Left ventricle myocardium inferior (tissue), 1 donor: ENCODE results near the gene PRDM11. TPM values are rescaled to one million over a fixed set of nuclear protein-coding genes. Genes with fewer than 3 reads are reported as not detected.

Experiments
- DNase-seq: peaks from one replicate; pipeline ENCODE4 v3.0.0-alpha.2; 2020
- H3K27ac ChIP-seq: fragments of 200-600 bp; replicated peaks from 2 replicates; pipeline ENCODE4 v1.8.0; 2021
- H3K27me3 ChIP-seq: fragments of 200-600 bp; 2 replicates; pipeline ENCODE4 v1.8.0; 2021; ENCODE audit warnings: low read depth
- H3K36me3 ChIP-seq: fragments of 200-600 bp; 2 replicates; pipeline ENCODE4 v1.8.0; 2021
- H3K4me1 ChIP-seq: fragments of 200-600 bp; 2 replicates; pipeline ENCODE4 v1.8.0; 2021
- H3K4me3 ChIP-seq: fragments of 200-600 bp; 2 replicates; pipeline ENCODE4 v1.8.0; 2021; ENCODE audit warnings: mild to moderate bottlenecking, moderate library complexity
- H3K9me3 ChIP-seq: fragments of 200-600 bp; replicated peaks from 2 replicates; pipeline ENCODE4 v1.8.0; 2021
- intact Hi-C: fragments of 100-400 bp; cut with micrococcal nuclease; formaldehyde crosslinking; loops from one replicate; pipeline ENCODE4 v1.11.0; 2022
- total RNA-seq: library from RNA; stranded (reverse); fragmentation: NEBNext Ultra II Directional; extraction: Animal tissue kit (Norgen Biotek cat#: 25700); gene quantifications from one replicate; pipeline ENCODE4 v1.2.1, GENCODE V29; 2021
- TF ChIP-seq, protein P1 (sequence below): fragments of 200-600 bp; IDR thresholded peaks from 2 replicates; pipeline ENCODE4 v1.8.0; 2021; ENCODE audit warnings: antibody characterized with exemption, mild to moderate bottlenecking, borderline replicate concordance
- donor health status: DM: no; HTN: yes; CAD: no; lungs with severe emphysema.

Gene PRDM11
- total RNA-seq, 1 donor from 2014 or later = 17.2 TPM

DNA sequence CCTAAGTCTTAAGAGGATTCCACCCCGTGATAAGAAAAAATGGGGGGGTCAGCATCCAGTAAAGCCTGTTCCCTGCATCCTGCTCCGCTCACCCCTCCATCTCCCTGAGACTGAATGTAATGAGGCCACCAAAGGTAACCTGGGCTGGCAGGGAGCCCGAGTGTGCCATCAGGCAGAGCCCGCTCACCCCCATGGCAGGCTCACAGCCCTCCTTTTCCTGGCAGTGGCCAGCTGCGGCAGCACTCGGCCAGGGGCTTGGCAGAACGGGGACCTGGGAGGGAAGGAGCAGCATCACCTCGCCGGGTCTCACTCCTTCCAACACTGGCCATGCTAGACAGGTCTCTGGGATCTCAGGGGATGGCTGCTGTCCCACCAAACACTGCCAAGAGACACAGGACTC lies 64.4 kb downstream of the PRDM11 start:
- Histone ChIP-seq H3K4me1 (peaks cover 65% of the 10 kb centered on the region), H3K27ac (peak overlapping the region; percentile 94), H3K27me3 (no peaks in the 10 kb centered on the region), H3K9me3 (no peaks in the 10 kb centered on the region), H3K36me3 (peaks cover 16% of the 10 kb centered on the region), H3K4me3 (peak overlapping the region; percentile 50)
- TF ChIP-seq, protein P1, sequence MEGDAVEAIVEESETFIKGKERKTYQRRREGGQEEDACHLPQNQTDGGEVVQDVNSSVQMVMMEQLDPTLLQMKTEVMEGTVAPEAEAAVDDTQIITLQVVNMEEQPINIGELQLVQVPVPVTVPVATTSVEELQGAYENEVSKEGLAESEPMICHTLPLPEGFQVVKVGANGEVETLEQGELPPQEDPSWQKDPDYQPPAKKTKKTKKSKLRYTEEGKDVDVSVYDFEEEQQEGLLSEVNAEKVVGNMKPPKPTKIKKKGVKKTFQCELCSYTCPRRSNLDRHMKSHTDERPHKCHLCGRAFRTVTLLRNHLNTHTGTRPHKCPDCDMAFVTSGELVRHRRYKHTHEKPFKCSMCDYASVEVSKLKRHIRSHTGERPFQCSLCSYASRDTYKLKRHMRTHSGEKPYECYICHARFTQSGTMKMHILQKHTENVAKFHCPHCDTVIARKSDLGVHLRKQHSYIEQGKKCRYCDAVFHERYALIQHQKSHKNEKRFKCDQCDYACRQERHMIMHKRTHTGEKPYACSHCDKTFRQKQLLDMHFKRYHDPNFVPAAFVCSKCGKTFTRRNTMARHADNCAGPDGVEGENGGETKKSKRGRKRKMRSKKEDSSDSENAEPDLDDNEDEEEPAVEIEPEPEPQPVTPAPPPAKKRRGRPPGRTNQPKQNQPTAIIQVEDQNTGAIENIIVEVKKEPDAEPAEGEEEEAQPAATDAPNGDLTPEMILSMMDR = no peak
- DNase-seq = no peak
- intact Hi-C loops = no loop called here

DNA sequence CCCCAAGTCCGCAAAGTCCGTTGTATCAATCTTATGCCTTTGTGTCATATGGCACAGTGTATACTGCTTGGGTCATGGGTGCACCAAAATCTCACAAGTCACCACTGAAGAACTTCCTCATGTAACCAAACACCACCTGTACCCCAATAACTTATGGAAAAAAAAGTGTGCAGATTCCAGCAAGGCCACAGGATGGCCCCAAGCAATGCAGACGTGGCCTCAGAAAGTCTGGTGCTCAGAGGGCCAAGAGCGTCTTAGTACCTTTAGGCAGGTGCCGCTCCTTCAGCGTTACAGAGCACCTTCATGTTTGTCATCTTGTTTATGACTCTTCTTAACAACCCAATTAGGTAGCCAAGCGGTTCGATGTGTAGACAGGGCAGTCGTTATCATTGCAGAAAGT lies 65.3 kb downstream of the PRDM11 start:
- TF ChIP-seq, protein P1 = no peak
- H3K4me1 ChIP-seq = peaks cover 58% of the 10 kb centered on the region

DNA sequence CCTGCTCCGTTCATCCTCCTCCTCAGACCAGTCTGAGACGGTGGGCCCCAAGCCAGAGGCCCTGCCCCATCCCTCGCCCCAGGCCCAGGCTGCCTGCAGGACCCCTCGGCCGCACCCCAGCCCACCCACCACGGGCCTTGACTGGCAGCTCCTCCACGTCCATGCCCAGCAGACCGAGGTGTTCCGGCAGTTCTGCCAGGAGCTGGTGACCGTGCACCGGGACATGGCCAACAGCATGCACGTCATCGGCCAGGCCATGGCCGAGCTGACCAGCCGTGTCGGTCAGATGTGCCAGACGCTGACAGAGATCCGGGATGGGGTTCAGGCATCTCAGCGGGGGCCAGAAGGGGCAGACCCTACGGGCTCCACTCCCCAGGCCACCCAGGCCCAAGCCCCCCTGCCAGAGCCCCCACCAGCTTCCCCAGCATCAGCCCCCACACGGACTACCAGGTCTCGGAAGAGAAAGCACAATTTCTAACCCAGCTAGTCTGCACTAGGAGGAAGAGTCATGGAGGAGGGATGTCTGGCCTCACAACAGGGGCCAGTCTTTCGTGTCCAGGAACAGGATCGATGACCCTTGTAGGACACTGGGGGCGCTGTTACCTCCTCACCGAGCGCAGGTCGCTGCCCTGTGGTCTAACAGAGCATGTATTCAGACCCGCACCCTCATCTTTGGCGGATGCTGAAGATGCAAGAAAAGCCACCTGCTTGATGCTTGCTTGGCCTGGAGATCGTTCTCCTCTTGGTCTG lies 66.3 kb downstream of the PRDM11 start:
- Histone ChIP-seq H3K9me3 (no peaks in the 10 kb centered on the region), H3K36me3 (peaks cover 16% of the 10 kb centered on the region), H3K4me1 (peaks cover 54% of the 10 kb centered on the region), H3K27ac (no peak overlapping the region), H3K4me3 (no peak overlapping the region), H3K27me3 (no peaks in the 10 kb centered on the region)
- DNase-seq = no peak
- intact Hi-C loops = no loop called here
- TF ChIP-seq, protein P1 = no peak

More for the DNA sequence above, 65.3 kb downstream of the PRDM11 start:
- DNase-seq = no peak
- intact Hi-C loops = no loop called here
- Histone ChIP-seq H3K27ac (no peak overlapping the region), H3K27me3 (no peaks in the 10 kb centered on the region), H3K36me3 (peaks cover 16% of the 10 kb centered on the region), H3K4me3 (no peak overlapping the region), H3K9me3 (no peaks in the 10 kb centered on the region)

DNA sequence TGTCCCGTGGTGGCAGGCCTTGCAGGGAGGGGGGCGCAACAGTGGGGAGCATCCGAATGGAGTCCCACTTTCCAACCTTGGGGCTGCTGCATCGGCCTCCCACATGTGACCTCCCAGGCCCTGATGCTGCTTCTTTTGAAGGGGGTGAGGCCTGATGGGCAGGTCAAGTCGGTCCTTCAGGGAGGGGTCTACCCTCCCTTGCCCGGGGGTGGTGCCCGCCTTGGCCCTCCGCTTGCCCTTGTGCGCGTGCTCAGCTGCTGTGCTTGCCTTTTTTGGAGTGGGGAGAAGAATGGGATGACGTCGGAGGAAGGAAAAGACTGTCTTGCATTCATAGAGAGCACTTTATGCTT lies 66.9 kb downstream of the PRDM11 start:
- Histone ChIP-seq H3K4me3 (no peak overlapping the region), H3K27ac (no peak overlapping the region), H3K4me1 (peaks cover 48% of the 10 kb centered on the region), H3K36me3 (peaks cover 16% of the 10 kb centered on the region), H3K27me3 (no peaks in the 10 kb centered on the region), H3K9me3 (no peaks in the 10 kb centered on the region)
- TF ChIP-seq, protein P1 = no peak
- DNase-seq = no peak
- intact Hi-C loops = no loop called here

DNA sequence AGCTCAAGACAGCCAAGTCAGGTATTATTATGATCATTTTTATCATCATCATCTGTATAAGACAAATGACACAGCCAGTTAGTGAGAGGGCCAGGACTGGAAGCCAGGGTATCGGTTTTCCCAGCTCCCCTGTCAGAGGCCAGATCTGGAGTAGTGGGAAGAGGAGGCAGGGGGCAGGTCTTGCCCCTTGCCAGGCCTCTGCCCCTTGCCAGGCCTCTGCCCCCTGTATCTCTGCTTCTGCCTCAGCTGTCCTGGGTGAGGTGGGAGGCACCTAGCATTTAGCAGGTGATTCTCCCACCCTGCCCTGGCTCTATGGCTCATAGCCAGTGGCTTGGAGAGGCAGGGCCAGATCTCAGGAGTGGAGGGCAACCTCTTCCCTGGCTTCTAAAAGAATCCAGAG lies 67.3 kb downstream of the PRDM11 start:
- peaks cover 16% of the 10 kb centered on the region for H3K36me3 ChIP-seq
- TF ChIP-seq, protein P1 = no peak
- H3K27me3 ChIP-seq = no peaks in the 10 kb centered on the region
- DNase-seq = no peak
- intact Hi-C loops = no loop called here
- H3K9me3 ChIP-seq = no peaks in the 10 kb centered on the region
- no peak overlapping the region for H3K27ac ChIP-seq
- no peak overlapping the region for H3K4me3 ChIP-seq
- peaks cover 44% of the 10 kb centered on the region for H3K4me1 ChIP-seq
